GM21723 (cell line): ENCODE data around the gene NNMT.

Source experiments
- ATAC-seq: cut with Tn5 transposase; IDR thresholded peaks from one replicate; pipeline ENCODE4 v1.9.1; 2021; ENCODE audit warnings: mild to moderate bottlenecking, moderate library complexity; ENCODE audit not compliant: unreplicated experiment

NNMT gene

DNA sequence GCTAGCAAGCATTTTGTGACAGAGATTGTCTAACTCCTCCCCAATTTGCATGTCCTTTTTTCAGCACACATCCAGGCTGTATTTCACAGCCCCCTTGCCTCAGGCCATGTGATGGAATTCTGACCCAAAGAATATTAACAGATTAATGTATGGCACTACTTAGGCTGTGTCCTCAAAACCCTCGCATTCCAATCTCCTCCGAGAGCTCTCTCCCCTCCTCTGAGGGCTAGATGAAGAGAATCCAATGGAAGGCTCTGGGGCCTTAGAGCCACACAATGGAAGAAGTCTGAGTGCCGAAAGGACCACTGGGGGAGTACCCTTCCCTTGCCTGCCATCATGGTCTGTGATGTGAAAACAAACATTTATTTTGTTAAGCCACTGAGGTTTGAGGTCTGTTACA is 13.7 kb upstream of the NNMT start:
- ATAC-seq, result no peak

DNA sequence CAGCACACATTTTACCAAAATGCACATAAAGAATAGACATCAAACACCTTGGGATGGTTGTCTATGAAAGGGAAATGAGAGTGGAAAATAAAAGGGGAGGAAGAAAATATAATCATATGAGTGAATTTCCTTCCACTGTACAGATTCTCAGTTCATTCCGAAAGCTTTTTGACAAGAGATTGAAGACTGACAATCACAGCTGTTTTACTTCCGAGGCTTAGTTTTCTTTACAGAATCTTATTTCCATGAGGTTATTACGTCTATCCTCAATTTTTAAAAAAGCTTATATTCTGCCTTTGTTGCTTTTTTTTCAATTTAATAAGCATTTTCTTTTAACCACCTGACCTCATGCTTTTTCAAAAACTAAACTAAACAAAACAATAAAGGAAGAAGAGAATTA is 12.8 kb upstream of the NNMT start:
- no peak for ATAC-seq

DNA sequence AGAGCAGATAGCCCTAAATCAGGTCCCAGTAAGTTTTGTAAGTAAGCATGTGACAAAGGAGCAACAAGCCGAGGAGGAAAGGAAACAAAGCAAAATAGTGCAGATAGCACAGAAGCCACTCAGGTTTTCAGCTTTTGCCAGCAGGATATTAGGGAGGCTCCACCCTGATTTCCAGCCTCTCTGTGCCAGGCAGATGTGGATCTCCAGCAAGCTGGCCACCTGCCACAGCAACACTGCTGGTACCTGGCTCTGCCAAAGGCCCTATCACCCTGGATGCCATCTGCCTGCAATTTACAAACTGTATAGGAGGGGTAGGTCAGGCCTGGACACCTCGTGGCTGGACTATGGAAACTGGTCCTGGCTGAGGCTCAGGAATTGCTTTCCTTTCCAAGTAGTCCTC is 12.2 kb upstream of the NNMT start:
- ATAC-seq, result no peak

DNA sequence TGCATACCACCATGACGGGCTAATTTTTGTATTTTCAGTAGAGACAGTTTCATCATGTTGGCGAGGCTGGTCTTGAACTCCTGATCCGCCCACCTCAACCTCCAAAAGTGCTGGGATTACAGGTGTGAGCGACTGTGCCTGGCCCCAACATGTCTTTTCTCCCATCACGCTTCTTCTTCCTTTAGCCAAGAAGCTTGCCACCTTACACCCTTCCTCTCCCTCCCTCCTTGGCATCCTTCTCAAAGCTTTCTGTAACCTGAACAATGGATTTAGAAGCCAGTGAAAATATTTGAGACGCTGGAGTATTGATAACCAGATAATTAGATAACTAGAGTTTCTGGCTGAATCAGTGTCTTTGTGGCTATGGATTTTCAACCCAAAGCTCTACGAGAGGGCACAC is 11.3 kb upstream of the NNMT start:
- no peak for ATAC-seq

DNA sequence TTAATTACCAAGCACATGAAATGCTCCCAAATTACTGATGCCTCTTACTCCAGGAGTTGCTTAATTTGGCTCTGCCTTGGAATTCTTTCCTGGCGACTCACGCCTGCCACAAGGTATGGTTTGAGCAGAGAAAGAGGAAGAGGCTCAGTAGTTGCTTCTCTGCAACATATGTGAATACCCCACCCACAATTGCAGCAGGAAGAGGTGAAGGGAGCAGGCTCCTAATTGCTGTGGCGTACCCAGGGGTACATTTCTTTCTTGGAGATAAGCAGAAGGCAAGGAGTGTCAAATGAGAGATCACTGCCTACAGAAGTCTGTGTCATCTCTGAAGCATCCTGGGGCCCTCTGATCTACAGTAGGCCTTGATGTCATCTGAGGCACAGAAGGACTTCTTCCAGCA is 10.6 kb upstream of the NNMT start:
- no peak for ATAC-seq

DNA sequence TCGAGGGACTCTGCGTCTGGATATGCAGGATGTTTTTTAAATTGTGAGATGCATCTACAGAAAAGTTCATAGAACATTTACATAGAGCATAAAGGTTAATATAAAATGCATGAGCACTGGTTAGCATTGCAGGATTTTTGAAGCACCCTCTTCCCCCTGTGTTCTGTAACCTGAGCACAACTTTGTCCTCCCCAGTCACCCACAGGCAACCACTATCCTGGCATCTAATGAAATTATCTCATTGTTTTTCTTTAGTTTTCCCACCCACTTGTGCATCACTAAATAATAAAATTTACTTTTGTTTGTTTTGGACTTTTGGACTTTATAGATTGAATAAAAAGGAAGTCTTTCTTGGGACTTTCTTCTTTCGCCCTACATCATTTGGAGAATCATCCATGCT is 10.0 kb upstream of the NNMT start:
- ATAC-seq, result no peak

DNA sequence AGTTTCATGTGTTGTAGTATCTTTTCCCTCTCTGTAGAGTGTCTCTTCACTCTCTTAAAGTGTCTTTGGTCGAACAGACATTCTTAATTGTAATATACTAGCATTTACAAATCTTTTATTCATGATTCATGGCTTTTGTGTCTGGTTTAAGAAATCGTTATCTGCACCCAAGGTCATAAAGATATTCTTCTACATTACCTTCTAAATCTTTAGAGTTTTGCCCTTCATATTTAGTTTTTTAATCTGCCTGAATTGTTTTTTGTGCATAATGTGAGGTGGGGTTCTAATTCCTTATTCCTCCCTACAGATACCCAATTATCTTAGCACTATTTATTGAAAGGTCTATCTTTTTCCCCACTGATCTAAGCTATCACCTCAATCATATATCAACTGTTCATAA is 9.0 kb upstream of the NNMT start:
- ATAC-seq, result no peak

DNA sequence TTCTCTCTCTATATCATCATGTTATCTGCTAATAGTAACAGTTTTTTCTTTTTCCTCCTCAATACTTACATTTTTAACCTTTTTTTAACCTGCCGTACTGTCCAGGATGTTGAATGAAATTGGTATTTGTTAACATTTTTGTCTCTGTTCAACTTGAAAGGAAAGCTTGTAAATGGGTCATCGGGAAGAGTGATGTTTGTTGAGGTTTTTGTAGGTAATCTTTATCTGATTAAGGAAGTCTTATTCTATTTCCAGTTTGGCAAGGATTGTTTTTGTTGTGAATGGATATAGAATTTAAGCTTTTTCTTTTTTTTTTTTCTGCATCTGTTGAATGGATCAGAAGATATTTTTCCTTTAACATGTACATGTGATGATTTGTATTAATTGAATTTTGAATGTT is 8.1 kb upstream of the NNMT start:
- no peak for ATAC-seq

DNA sequence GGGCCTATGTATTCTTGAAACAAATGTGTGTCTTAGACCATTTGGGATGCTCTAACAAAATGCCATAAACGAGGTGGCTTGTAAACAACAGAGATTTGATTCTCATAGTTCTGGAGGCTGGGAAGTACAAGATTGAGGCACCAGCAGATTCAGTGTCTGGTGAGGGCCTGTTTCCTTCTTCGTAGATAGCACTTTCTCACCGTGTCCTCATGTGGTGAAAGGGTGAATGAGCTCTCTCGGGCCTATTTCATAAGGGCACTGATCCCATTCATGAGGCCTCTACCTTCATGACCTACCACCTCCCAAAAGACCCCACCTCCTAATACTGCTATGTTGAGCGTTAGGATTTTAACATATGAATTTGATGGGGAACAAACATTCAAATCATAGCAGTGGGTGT is 6.4 kb upstream of the NNMT start:
- no peak for ATAC-seq

DNA sequence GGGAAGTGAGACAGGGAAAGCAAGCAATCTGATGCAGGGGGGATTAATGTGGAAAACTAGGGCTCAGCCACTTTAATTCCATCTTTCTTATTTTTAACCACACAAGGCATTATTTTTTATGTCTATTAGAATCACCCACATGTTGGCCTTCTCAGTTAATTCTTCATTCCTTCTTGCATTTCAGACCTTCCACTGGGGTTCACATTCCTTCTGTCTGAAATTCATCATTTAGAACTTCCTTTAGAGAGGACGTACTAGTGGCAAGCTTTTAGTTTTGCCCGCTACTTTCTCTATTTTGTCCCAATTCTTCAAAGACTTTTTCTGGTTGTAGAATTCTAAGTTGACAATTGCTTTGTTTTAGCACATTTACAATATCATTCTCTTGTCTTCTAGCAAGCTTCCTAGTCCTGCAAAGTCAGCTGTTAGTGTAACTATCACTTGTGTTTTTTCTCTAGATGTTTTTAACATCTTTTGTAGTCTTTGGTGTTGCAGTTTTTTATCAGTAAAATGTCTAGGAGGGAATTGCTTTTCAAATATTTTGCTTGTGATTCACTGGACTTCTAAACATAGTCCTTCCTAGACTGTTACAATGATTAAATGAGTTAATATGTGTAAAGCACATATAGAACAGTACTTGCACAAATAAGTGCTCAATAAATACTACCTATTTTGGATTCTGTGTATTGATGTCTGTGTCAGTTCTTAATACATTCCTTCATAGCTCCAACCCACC is 5.5 kb upstream of the NNMT start:
- no peak for ATAC-seq

DNA sequence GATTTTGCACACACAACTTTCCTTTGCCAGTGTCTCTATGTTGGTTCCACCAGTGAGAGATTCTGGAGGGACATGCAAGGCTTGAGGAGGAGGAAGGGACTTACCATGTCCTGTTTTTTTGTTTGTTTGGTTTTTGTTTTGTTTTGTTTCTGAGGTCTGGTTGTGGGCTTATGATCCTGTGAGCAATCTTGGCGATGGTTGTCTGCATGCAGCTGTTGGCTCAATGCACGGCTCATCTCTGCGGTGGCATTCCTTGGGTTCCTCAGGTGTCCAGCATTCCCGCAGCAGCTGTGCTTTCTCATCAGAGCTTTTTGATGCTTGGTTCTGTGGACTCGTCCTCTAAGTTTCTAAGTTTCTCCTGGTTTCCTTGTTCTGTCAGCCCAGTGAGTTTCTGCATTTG is 4.8 kb upstream of the NNMT start:
- ATAC-seq, result no peak

DNA sequence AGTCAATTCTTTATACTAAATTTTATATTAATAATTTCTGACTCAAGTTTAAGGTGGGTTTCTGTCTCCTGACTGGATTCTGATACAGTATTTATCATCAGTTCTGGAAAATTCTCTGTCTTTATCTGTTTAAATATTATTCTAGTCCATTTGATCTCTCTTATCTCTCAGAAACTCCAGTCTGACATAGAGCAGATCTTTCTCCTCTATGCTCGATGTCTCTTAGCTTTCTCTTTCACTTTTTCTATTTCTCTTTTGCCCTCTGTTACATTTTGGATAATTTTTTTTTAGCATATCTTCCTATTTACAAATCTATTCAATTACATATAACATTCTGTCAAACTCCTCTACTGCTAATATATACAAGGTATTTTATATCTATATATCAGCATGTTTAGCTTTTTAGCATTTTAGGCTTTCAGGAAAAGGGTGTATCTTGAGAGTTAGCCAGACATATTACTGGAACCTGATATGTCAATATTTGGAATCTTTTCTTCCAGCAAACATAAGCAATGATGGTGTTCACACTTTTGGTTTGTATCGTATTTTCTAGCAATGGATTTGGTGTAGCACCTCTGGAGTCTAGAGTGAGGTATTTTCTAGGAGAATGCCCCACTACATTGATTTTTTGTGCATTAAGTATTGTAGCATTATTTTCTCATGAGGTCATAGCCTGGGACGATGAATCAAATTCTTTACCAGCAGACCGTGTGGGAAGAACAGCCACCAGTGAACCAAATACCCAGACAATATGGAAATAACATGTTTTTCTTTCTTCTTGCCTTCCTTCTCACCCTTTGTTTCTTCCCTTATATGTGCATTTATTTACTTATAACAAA is 4.1 kb upstream of the NNMT start:
- ATAC-seq, result no peak

DNA sequence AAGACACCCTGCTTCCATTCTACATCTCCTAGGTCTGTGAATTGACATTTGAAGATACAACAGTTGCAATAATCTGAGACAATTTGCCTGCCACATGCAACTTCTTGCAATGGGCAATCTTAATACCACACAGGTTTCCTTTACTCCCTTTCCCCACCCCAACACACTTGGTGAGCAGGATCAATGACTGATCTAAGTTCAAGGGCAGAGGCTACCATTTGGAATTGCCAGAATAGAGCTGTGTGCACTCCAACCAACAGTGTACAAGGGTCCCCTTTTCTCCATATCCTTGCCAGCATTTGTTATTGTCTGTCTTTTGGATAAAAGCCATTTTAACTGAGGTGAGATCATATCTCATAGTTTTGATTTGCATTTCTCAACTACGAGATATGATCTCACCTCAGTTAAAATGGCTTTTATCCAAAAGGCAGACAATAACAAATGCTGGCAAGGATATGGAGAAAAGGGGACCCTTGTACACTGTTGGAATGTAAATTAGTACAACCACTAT is 2.9 kb upstream of the NNMT start:
- no peak for ATAC-seq

DNA sequence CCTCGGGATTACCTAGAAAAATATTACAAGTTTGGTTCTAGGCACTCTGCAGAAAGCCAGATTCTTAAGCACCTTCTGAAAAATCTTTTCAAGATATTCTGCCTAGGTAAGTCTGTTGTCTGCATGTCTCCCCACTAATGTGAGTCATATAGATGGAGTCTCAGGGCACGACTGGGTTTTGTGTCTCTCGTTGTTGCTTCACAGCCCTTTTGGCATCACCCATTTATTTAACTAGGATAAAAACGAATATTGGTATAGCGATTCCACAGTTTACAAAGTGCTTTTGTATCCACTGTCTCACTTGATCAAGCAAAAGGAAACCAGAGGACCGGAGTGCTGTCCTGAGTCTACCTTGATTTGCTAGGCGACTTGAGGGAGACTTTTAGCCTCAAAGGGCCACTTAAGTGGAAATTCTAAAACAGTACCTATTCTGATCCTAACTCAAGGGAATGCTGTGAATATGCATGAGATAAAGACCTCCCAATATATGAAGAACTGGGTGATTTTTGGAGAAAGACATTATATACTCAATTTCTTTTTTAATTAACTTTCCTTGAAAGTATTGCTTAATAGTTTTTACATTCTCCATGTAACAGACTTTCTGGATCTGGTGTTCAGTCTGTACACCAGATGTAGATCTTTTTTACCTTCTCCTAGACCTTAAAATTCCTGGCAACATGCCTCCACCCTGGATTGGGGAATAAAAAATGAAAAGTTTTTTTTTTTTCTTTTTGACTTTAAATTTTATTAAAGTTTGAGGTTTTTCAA is 590 bp downstream of the NNMT start:
- no peak for ATAC-seq

DNA sequence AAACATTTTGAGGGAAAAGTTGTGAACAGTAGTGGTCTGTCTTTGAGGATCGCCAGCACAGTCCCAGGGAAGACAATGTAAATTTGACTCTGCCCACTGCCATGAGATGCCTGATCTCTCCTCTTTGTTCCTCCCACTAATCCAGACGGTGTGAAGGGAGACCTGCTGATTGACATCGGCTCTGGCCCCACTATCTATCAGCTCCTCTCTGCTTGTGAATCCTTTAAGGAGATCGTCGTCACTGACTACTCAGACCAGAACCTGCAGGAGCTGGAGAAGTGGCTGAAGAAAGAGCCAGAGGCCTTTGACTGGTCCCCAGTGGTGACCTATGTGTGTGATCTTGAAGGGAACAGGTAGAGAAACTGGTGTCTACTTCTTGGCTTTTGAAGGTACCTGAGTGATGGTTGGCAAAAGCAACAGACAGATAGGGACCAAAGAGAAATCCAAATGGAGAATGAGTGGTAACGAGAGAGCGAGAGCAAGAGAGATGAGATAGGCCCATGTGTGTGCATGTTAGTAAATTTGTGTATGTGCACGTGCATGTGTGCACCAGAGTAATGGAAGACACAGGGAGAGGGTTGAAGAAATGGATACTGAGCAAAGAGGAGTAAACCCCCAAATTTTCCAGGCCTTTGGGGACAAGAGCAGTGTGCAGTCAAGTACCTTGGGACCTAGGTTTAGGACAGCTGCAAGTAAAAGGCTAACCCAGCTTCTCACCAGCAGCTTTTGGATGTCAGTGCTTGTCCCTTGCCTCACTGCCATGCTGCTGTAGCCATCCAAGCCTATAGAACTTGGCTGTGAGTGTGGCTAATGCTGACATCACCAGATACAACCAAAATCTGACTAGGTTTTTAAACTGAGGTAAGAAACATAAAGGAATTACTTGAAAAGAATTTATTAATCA is 1.9 kb downstream of the NNMT start:
- no peak for ATAC-seq

DNA sequence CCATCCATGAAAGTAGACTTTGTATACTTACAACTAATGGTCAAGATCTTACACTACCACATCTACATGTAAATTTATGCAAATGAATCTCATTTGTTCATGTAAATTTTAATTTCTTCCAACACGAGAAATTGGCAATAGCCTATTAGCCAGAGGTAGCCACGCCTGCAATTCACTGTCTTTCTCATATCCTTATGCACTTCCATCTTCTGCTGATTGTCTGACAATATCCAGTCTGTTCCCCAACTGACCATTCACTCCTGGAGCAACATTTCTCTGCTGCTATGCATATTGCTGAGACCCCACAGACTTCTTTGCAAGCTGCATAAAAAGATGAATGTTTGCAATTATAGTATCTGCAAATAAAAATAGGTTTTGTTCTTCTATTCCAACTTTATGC is 2.5 kb downstream of the NNMT start:
- no peak for ATAC-seq

DNA sequence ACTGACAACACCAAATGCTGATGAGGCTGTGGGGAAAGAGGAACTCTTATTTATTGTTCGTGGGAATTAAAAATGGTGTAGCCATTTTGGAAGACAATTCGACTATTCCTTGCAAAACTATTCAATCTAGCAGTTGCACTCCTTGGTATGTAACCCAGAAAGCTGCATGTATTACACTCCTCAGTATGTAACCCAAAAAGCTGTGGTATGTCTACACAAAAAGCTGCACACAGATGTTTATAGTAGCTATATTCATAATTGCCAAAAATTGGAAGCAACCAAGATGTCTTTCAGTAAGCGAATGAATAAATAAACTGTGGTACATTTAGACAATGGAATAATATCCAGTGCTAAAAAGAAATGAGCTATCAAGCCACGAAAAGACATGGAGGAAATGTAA is 4.9 kb downstream of the NNMT start:
- ATAC-seq, result no peak

DNA sequence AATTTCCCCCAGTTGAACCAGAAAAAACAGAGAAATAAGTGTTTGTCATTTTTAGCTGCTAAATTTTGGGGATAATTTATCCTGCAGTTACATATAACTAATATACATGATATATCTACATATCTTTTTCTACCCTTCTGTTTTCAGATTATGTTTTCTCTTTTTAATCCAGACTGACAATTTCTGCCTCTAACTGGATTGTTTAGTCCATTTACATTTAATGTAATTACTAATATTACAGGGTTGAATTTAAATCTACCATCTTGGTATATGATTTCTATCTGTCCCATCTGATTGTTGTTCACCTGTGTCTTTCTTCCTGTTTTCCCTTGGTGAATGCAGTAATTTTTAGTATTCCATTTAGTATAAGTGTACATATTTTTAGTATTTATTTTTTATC is 5.7 kb downstream of the NNMT start:
- no peak for ATAC-seq

DNA sequence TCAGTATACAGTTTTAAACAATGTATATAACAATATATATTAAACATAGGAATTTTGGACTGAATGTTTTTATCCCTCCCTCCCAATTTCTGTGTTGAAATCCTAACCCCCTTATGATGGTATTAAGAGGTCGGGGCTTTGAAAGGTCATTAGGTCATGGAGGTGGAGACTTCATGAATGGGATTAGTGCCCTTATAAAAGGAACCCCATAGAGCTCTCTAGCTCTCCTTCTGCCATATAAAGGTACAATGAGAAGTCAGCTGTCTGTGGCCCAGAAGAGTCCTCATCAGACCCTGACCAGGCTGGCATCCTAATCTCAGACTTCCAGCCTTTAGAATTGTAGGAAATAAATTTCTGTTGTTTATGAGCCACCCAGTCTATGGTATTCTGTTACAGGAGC is 6.5 kb downstream of the NNMT start:
- ATAC-seq, result no peak

DNA sequence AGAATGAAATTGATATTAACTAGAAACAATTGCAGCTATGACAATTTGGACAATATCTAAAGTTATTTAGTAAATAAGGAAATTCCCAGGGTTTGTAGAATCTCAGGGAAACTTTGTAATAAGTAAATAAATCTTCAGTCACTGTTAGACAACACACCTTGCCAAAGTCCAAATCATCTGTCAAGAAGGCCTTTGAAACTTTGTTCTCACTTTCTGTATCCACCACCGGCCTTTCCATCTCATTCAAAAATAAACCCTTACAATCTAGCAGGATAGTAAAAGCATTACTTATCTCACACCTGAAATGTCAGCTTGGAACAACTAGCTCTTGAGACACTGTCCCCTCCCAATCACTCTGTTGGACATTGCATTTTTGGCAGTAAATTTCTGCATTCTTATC is 7.9 kb downstream of the NNMT start:
- ATAC-seq, result no peak

DNA sequence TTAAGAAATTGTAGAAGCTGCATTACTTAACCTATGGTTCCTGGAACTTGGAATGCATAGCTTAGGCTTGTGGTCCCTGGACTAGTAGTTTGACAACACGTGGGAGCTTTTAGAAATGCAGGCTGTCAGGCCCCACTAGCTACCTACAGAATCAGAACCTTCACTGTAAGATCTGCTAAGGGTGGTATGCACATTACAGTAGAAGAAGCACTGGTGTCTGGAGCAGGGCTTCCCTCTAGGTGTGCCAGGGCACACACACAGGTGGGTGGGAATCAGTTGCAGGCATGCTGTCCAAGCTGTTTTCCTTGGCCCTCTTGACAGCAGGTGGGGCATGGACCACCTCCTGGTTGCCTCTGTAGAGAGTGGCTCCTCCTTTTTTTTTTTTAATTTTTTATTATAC is 8.8 kb downstream of the NNMT start:
- ATAC-seq, result no peak
